ENCODE results near the gene CUL3.

Gene CUL3

DNA sequence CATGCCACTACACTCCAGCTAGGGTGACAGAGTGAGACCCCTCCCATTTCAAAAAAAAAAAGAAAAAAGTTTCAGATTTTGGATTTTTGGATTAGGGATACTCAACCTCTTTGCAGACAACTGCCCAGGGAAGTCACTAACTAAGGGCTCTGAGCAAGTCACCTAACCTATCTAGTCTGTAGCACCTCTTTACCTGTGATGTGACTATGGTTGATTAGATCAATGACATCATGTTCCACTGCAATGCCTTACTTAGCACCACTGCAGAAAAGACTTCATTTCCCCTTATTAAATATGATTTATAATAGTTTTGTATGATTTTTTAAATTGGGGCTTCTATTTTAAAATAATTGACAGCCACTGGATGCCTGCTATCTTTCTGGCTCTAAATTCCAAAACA lies 41.2 kb downstream of the CUL3 start:
- no peak for TF ChIP-seq EZH2 (IDR thresholded peaks at IDR 0.05; ENCODE audit: borderline replicate concordance, low read length)
- no peak for TF ChIP-seq CTCF (IDR thresholded peaks at IDR 0.05; ENCODE audit: low read length)
- H3K4me1 ChIP-seq (ENCODE audit: insufficient read depth, low read length, severe bottlenecking), result peaks cover 26% of the 10 kb centered on the region
- no peaks in the 10 kb centered on the region for H4K20me1 ChIP-seq (ENCODE audit: insufficient read depth, low read length)
- H3K4me2 ChIP-seq (ENCODE audit: low read length), result no peak overlapping the region
- H3K9ac ChIP-seq (ENCODE audit: low read length), result no peak overlapping the region
- H3K9me3 ChIP-seq (ENCODE audit: low read length), result no peaks in the 10 kb centered on the region
- H3F3A ChIP-seq (ENCODE audit: insufficient read depth, low read length), result no peaks in the 10 kb centered on the region
- no peaks in the 10 kb centered on the region for H3K9me2 ChIP-seq (ENCODE audit: low read depth, low read length)
- H3K4me3 ChIP-seq (ENCODE audit: low read depth, low read length, poor library complexity, severe bottlenecking), result no peak overlapping the region
- peaks cover 83% of the 10 kb centered on the region for H3K36me3 ChIP-seq (ENCODE audit: insufficient read depth, low read length)
- H2AFZ ChIP-seq (ENCODE audit: low read length), result no peak overlapping the region
- H3K79me2 ChIP-seq (ENCODE audit: insufficient read depth, low read length), result peaks cover 98% of the 10 kb centered on the region
- H3K27ac ChIP-seq (ENCODE audit: low read depth, low read length, poor library complexity, severe bottlenecking), result no peak overlapping the region
- no peaks in the 10 kb centered on the region for H3K27me3 ChIP-seq (ENCODE audit: insufficient read depth, low read length)

- H3K27ac ChIP-seq (ENCODE audit: low read depth, low read length, poor library complexity, severe bottlenecking), result no peak overlapping the region
- no peak overlapping the region for H3K4me2 ChIP-seq (ENCODE audit: low read length)
- TF ChIP-seq EZH2 (IDR thresholded peaks at IDR 0.05; ENCODE audit: borderline replicate concordance, low read length), result no peak
- TF ChIP-seq CTCF (IDR thresholded peaks at IDR 0.05; ENCODE audit: low read length), result no peak
- H3K4me1 ChIP-seq (ENCODE audit: insufficient read depth, low read length, severe bottlenecking), result no peaks in the 10 kb centered on the region
- H2AFZ ChIP-seq (ENCODE audit: low read length), result no peak overlapping the region
- peaks cover 85% of the 10 kb centered on the region for H3K79me2 ChIP-seq (ENCODE audit: insufficient read depth, low read length)
- no peaks in the 10 kb centered on the region for H4K20me1 ChIP-seq (ENCODE audit: insufficient read depth, low read length)
- no peaks in the 10 kb centered on the region for H3K9me2 ChIP-seq (ENCODE audit: low read depth, low read length)
- H3K4me3 ChIP-seq (ENCODE audit: low read depth, low read length, poor library complexity, severe bottlenecking), result no peak overlapping the region
- no peaks in the 10 kb centered on the region for H3K27me3 ChIP-seq (ENCODE audit: insufficient read depth, low read length)
- H3K9ac ChIP-seq (ENCODE audit: low read length), result no peak overlapping the region
- H3K9me3 ChIP-seq (ENCODE audit: low read length), result no peaks in the 10 kb centered on the region
- H3K36me3 ChIP-seq (ENCODE audit: insufficient read depth, low read length), result peaks cover 79% of the 10 kb centered on the region
- no peaks in the 10 kb centered on the region for H3F3A ChIP-seq (ENCODE audit: insufficient read depth, low read length)
Measured at GRCh38 chr2:224538561-224539138, 46.5 kb downstream of the CUL3 start.

- no peaks in the 10 kb centered on the region for H3K27me3 ChIP-seq (ENCODE audit: insufficient read depth, low read length)
- peaks cover 66% of the 10 kb centered on the region for H3K79me2 ChIP-seq (ENCODE audit: insufficient read depth, low read length)
- peaks cover 69% of the 10 kb centered on the region for H3K36me3 ChIP-seq (ENCODE audit: insufficient read depth, low read length)
Measured at GRCh38 chr2:224532931-224533330, 52.2 kb downstream of the CUL3 start.

More at GRCh38 chr2:224532931-224533330, 52.2 kb downstream of the CUL3 start:
- H3K4me2 ChIP-seq (ENCODE audit: low read length), result no peak overlapping the region
- no peak overlapping the region for H2AFZ ChIP-seq (ENCODE audit: low read length)
- H3K9me3 ChIP-seq (ENCODE audit: low read length), result no peaks in the 10 kb centered on the region
- no peaks in the 10 kb centered on the region for H3K9me2 ChIP-seq (ENCODE audit: low read depth, low read length)
- TF ChIP-seq EZH2 (IDR thresholded peaks at IDR 0.05; ENCODE audit: borderline replicate concordance, low read length), result no peak
- TF ChIP-seq CTCF (IDR thresholded peaks at IDR 0.05; ENCODE audit: low read length), result no peak
- H4K20me1 ChIP-seq (ENCODE audit: insufficient read depth, low read length), result no peaks in the 10 kb centered on the region
- H3K9ac ChIP-seq (ENCODE audit: low read length), result no peak overlapping the region
- H3K4me3 ChIP-seq (ENCODE audit: low read depth, low read length, poor library complexity, severe bottlenecking), result no peak overlapping the region
- H3K4me1 ChIP-seq (ENCODE audit: insufficient read depth, low read length, severe bottlenecking), result peaks cover 9% of the 10 kb centered on the region
- no peak overlapping the region for H3K27ac ChIP-seq (ENCODE audit: low read depth, low read length, poor library complexity, severe bottlenecking)
- H3F3A ChIP-seq (ENCODE audit: insufficient read depth, low read length), result no peaks in the 10 kb centered on the region
